Liver (tissue), 3 donors: ENCODE results near the gene STK33.

ENCODE experiments used
- CTCF ChIP-seq: fragments of 150-350 bp; IDR thresholded peaks from 2 replicates; pipeline ENCODE4 v1.5.1; 2017; ENCODE audit warnings: improper control_type of control experiment, low read depth, low read length; ENCODE audit not compliant: missing input control
- FOXA1 ChIP-seq: IDR thresholded peaks from 2 replicates; pipeline ENCODE4 v1.6.1; 2016; ENCODE audit warnings: antibody characterized with exemption
- MAX ChIP-seq: IDR thresholded peaks from 2 replicates; pipeline ENCODE4 v1.6.1; 2016; ENCODE audit warnings: antibody characterized with exemption
- RAD21 ChIP-seq, 2 donors: IDR thresholded peaks; 2 replicates each; pipeline ENCODE4 v1.6.1; 2016; ENCODE audit warnings: antibody characterized with exemption in 2 of 2, mild to moderate bottlenecking in 2 of 2
- REST ChIP-seq: IDR thresholded peaks from 2 replicates; pipeline ENCODE4 v1.6.1; 2016; ENCODE audit warnings: antibody characterized with exemption, mild to moderate bottlenecking
- SP1 ChIP-seq: IDR thresholded peaks from 2 replicates; pipeline ENCODE4 v1.6.1; 2018; ENCODE audit warnings: antibody characterized with exemption, mild to moderate bottlenecking
- TAF1 ChIP-seq: conservative IDR thresholded peaks from 2 replicates; pipeline ENCODE4 v1.6.1; 2016; ENCODE audit warnings: antibody characterized with exemption, mild to moderate bottlenecking
- donor health status: healthy.
- donor health status: healthy.

- TF ChIP-seq CTCF (no peak), TAF1 (no peak), RAD21 (IDR thresholded peaks at IDR 0.05) (no peak), FOXA1 (no peak), MAX (no peak), SP1 (no peak), REST (no peak)
Measured at GRCh38 chr11:8512547-8512946, 81.5 kb downstream of the STK33 start.
